HUDEP-2 (cell line): Measurements from ENCODE around the gene PSME2.
A peak's percentile ranks its signal among the peaks of the same experiment; 100 is the strongest.

ENCODE experiments used
- DNase-seq, 76 experiments: peaks; one replicate each; lab custom pipeline; 2025; ENCODE audit not compliant: unreplicated experiment in 76 of 76; lab: John Stamatoyannopoulos, UW

Gene PSME2

DNA sequence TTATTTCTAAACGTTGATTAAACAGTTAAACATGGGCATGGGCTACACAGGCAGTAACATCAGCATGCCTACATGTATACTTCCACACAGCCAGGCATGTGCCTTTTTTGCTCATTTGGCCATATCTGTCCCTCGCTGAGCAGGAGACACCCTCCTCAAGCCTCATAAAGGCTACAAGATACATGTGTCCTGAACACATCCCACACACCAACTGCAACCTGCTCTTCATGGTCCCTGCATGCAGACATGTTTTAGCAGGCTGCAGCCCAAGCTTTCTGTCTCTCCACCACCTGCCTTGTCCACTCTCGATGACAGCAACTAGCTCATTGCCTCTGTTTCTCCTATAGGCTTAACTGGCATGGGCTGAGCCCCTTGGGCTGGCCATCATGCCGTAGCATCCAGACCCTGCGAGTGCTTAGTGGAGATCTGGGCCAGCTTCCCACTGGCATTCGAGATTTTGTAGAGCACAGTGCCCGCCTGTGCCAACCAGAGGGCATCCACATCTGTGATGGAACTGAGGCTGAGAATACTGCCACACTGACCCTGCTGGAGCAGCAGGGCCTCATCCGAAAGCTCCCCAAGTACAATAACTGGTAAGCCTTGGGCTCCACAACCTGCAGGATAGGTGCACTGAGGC is 49.7 kb downstream of the PSME2 start:
- DNase-seq = no peak

DNA sequence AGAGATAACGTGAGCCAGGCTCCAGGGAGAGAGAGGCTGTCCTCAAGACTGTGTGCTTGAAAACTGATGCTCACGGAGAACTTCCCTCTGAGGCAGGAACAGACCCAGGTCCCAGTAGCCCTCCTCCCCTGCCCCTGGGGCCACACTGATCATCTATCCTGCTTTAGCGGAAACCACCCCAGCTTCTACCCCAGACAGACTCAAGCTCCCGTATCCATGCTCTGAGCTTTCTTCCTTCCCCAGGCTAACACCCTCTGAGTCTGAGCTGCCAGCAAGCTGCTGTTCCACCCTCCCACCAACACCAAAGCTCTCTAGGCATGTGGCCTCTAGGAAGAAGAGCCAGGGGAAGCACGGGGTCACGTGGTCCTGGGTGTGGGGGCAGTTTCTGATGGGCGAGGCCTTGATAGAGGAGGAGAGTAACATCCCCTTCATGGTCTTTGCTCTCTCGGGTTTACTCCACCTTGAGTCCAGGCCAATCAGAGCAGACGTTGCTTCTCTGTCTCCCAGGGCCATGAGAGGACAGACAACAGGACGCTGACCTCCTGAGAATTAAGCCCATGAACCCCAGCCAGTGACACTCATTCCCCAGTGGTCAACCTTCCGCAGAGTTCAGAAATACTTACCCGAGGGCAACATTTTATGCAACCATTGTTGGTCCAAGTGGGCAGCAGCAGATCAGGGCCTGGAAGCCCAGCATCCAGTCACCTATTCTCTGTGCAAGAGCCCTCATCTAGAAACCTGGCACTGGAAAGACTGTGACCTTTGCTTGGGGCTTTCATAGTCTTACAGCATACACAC is 50.9 kb downstream of the PSME2 start:
- peak in 75 of 76 experiments; percentile 55 to 96 (median 89) for DNase-seq

GRCh38 chr14:24094841-24095270 is 51.6 kb downstream of the PSME2 start:
- peak in 13 of 76 experiments; percentile 19 to 81 (median 37) for DNase-seq

DNA sequence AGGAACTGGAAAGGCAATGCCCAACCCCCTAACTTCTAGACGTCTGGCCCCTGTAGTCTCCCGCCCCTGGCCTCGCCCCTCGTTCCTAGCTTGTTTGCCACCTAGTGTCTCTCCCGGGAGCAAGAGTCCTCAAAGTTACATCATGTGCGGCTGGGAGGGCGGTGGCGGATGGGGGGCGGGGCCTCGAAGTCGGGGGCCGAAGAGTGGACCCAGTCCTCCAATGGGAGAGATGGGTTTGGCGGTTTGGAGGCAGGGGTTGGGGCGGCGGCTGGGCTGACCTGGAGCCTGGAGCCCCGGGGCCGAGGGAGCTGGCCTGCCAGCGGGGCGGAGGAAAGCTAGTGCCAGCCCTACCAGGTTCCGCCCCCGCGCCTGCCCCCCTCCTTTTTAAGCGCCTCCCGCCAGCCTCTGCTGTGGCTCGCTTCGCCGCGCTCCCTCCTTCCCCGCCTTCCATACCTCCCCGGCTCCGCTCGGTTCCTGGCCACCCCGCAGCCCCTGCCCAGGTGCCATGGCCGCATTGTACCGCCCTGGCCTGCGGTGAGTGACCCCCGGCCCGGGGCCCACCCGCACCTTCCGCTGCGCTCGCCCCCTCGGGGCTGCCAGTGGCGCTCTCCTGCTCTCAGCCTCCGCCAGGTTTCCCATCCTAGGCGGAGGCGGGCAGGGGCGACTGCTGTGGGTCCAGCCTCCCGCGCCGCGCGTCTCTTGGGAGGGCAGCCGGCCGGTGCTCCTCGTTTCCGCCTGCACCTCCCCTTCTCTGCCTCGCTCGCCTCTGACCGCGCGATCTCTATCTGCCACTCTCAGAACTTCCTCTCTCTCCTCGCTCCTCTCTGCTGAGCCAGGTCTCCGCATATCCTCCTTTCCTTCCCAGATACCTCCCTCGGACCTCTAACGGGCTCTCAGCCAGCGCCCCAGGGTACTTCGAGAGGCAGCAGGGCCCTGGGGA is 52.2 kb downstream of the PSME2 start, which contains the start of gene PCK2:
PCK2 (plus strand) TSS at position 411 of the 940 bp plus-strand sequence; CDS start at position 506, 95 bp downstream.
- DNase-seq = peak in 75 of 76 experiments; percentile 74 to 98 (median 96)
